GM21737 (cell line): Measurements from ENCODE around the gene ZSCAN10.
"Not testable (repeated sequence)": the region's sequence is repeated elsewhere in the genome, so short reads cannot be mapped to it uniquely, and the experiment has no call there.

Source experiments
- ATAC-seq: cut with Tn5 transposase; IDR thresholded peaks from one replicate; pipeline ENCODE4 v1.9.1; 2021; ENCODE audit warnings: mild to moderate bottlenecking, moderate library complexity; ENCODE audit not compliant: unreplicated experiment

The ZSCAN10 gene

DNA sequence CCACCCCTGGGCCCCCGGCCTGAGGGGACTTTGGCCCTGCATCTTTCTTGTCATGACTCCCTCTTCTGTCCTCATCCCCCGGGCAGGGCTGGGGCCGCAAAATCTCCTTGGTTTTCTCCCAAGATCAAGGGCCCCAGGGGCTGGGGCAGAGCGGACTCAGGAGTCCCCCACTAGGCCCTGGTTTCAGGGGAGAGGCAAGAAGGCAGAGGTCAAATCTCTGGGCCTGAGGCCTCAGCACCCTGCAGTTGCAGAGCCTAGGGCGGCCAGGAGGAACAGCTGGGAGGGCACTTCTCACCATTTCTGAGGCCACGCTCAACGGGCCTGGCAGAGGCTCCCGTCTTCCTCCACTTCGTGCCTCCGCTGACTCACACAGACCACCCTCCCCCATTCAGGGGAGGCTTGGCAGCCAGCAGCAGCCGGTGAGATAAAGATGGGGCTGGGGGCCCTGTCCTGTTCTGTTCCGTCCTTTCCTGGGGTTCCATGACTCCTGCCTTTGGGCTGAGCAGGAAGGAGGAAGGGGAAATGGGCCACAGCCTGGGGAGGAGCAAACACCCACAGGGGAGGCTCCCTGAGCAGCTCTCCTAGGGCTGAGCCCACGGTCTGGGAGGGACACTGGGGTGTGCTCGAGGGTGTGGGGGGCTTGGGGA, 12.4 kb downstream of the ZSCAN10 start:
- no peak for ATAC-seq

DNA sequence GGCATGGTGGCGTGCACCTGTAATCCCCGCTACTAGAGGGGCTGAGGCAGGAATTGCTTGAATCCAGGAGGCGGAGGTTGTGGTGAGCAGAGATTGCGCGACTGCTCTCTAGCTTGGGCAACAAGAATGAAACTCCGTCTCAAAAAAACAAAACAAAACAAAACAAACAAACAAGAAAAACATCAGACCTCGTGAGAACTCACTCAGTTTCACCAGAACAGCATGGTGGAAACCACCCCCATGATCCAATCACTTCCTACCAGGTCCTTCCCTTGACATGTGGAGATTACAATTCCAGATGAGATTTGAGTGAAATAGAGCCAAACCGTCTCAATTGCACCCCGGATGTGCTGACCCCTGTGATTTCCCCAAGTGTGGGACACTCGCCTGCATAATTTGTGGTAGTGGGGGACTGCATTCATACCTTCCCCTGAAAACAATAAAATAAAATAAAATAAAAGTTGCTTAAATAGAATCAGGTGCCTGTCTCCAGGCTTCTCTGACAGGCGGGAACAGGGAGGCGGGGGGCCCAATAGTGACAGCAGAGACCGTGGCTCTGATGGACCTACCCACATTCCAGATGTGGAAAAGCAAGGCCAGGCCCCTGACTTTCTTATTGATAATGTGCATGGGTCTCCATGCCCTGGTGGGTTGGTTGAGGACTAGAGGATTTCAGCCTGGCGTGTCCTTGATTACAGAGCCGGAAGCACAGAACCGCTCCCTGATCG, 13.1 kb downstream of the ZSCAN10 start:
- ATAC-seq, result no peak

DNA sequence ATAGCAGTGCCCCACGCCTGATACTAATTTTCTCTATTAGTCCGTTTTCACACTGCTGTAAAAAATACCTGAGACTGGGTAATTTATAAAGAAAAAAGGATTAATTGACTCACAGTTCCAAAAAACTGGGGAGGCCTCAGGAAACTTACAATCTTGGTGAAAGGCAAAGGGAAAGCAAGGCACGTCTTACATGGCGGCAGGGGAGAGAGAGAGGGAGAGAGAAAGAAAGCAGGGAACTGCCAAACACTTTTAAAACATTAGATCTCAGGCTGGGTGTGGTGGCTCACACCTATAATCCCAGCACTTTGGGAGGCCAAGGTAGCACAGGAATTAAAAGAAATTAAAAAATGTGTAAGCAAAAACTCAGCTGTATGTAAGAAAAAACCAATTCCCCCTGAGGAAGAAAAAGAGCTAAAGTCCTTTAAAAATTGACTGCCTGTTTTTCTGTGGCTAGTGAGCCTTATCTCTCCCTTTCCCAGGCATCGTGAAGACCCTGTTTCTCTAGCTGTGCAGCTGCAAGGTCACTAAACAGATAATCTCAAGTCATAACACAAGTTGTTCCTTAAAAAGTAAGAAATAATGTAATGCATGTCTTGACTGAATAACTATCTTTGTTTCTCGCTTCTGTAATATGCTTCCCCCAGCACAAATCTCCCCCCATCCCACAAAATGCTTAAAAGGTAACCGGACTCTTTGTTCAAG, 14.0 kb downstream of the ZSCAN10 start:
- no peak for ATAC-seq

DNA sequence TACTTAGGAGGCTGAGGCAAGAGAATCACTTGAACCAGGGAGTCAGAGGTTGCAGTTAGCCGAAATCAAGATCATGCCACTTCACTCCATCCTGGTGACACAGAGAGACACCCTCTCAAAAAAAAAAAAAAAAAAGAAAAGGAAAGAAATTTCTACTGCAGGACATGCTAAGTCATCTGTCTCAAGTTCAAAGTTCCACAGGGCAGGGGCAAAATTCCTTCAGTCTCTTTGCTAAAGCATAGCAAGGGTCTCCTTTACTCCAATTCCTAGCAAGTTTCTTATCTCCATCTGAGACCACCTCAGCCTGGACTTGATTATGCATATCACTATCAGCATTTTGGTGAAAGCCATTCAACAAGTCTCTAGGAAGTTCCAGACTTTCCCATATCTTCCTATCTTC, 14.6 kb downstream of the ZSCAN10 start:
- ATAC-seq, result no peak

DNA sequence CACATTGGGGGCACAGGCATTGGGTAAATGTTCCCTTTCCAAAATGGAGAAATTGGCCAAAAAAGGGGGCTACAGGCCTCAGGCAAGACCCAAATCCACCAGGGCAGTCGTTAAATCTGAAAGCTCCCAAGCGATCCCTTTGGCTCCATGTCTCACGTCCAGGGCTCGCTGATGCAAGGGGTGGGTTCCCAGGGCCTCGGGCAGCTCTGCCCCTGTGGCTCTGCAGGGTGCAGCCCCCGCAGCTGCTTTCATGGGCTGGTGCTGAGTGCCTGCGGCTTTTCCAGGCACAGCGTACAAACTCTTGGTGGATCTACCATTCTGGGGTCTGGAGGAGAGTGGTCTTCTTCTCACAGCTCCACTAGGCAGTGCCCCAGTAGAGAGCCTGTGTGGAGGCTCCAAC, 15.7 kb downstream of the ZSCAN10 start:
- not testable (repeated sequence) for ATAC-seq

DNA sequence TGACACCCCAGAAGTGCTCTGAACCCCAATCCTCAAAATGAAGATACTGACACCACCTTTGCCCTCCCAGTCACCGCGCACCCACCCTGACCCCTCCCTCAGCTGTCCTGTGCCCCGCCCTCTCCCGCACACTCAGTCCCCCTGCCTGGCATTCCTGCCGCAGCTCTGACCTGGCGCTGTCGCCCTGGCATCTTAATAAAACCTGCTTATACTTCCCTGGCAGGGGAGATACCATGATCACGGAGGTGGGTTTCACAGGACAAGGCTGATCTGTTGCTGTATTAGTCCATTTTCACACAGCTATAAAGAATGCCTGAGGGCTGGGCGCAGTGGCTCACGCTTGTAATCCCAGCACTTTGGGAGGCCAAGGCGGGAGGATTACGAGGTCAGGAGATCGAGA, 17.1 kb downstream of the ZSCAN10 start:
- not testable (repeated sequence) for ATAC-seq

DNA sequence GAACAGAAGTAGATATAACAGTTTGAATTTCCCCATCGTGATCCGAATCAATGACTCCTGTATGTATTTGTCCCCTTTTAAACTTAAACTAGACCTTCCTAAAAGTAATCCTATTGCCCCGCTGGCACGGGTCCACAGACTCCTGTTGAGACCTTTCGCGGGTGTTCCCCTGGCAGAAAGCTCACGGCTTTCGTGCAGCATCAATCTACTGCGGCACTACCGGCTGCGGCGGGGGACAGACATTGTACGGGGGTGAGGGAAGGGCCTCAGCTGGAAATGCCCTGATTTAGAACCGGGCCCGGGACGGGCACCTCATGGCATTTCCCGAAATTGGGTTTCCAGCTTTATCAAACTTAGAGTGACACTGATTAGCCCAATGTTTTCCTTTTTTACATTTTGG, 19.1 kb downstream of the ZSCAN10 start:
- ATAC-seq, result no peak

DNA sequence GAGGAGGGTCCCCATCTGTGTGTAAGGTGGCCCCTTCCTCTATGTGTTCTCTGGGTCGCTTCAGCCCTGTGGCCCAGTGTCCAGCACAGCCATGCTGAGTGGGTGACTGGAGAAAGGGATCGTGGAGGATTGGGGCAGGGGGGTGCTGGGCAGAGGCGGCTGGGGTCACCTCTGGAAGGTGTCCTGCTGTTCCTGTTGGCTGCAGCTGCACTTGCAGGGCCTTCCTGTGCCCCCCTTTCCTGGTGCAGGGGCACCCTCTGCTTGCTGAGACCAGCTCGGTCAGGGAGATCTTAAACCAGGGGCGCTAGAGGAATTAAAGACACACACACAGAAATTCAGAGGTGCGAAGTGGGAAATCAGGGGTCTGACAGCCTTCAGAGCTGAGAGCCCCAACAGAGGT, 22.5 kb downstream of the ZSCAN10 start:
- no peak for ATAC-seq

DNA sequence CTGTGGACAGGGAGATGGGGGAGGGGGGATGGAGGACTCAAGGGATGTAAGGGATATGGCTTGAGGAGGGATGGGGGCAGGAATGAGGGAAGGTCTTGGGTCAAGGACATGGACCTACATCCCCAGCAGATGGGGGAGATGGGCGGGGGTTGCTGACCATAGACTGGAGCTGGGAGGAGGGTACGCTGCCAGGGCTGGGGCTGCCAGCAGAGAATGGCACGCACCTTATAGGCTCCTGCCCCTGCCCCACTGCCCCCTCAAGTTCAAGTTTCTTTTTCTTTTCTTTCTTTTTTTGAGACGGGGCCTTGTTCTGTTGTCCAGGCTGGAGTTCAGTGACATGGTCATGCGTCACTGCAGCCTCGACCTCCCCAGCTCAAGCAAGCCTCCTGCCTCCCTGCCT, 23.1 kb downstream of the ZSCAN10 start:
- not testable (repeated sequence) for ATAC-seq

DNA sequence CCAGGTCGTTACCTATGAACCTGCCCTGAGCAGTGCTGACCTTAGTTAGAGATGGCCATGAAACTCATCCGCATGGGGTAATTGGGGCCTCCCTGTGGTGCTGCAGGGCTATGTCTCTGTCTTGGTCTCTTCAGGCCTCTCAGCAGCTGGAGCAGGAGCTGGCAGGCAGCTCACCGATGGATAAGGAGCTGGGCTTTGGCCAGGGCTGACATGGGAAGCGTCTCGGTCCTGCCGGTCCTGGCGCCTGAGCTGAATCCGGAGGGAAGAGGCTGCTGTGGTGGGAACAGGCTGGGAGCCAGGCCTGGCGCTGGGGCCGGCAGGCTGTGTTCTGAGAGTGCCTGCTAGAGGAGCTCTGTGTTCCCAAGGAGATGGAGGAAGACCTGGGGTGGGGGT, 23.6 kb downstream of the ZSCAN10 start:
- ATAC-seq, result no peak

DNA sequence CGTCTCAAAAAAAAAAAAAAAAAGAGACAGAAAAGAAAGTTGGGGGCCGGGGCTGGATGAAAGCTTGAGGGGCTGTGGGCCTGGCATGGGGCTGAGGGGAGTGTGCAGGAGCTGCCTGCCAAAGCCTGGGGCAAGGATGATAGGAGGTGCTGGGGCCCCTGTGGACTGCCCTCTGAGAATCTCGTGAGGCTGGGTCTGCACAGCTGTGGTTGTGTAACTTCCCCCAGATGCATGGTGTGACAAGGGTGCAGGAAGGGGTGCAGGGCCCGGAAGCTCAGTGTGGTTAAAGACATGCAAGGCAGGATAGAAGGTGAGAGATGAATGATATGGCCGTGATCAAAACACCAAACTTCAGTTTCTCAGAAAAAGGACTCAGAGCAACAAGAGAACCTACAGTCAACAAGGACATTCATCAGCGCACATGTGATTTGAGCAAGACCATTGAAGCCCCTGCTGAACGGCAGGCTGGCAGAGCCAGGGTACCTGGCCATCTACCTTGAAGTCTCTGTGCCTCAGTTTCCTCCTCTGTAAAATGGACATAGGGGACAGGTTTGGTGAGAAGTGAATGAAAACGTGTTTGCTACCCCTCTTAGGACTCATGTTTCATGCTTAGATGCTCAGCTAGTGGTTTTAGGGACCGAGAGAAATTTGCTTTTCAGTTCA, 24.1 kb downstream of the ZSCAN10 start:
- ATAC-seq, result no peak

DNA sequence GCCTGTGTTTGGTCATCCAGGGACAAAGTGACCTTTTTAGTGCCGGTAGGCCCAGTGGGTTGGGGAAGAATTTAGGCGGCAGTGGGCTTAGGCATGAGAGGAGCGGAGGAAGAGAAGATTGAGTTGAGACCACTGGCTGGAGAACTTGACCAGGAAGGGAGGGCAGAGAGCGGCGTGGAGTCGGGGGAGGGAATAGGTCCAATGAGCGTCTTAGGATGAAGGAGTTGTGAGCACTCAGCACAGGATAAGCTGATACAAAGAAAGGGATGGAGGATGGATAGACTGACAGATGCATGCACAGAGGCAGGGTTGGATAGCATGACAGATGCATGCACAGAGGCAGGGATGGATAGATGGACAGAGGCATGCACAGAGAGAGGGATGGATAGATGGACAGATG, 25.6 kb downstream of the ZSCAN10 start:
- ATAC-seq, result no peak

DNA sequence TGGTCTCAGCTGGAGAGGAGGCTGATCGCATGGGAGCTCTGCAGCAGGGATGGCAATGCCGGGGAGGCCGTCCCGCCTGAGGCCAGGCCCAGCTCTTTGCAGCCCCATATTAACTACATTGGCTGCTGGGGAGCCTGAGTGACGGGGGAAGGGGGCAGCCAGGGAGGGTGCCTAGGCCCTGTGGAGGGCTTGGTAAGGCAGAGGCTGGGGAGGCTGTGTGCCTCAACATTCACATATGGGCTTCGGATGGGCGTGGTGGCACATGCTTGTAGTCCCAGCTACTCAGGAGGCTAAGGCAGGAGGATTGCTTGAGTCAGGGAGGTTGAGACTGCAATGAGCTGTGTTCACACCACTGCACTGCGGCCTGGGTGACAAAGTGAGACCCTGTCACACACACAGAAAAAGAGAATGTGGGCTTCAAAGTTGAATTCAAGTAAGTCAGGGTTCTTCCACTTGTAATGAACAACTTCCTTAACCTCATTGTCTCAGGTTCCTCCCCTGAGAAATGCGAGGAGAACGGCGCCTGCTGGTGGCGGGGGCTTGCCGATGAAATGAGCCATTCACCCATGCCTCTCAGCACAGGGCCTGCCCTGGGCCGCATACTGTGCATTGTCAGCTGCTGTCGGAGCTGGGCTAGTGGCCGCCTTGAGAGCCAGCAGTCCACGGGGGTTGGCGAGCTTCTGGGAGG, 26.4 kb downstream of the ZSCAN10 start:
- ATAC-seq, result not testable (repeated sequence)

DNA sequence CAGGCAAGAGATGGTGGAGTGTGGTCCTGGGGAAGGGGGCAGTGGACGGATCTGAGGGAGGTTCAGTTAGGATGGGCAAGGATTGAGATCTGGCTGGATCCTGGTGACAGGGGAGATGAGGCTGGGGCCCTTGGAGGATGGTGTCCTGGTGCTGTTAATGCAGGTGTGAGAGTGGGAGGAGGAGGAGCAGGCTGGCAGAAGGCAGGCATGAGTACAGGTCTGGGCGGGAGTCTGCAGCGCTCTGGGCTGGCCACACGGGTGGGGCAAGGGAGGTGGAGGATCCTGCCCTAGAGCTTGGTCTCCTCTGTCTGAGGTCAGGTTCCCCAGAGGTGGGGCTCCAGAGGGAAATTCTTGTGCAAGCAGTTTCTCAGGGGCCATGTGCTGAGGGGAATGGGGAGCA, 26.9 kb downstream of the ZSCAN10 start:
- ATAC-seq, result not testable (repeated sequence)

DNA sequence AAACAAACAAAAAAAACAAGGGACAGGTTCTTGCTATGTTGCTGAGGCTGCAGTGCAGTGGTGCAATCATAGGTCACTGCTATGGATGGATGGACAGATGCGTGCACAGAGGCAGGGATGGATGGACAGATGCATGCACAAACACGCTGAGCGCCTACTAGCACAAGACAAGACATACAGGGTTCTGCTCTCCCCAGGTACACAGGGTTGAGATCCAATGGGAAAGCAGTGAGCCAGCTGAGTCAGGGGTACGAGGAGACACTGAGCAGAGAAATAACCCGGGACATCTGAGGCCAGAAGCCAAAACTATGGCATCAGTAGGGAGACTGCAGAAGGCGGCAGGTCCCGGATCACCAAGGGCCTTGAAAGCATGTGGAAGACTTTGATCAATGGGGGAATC, 27.4 kb downstream of the ZSCAN10 start:
- no peak for ATAC-seq

DNA sequence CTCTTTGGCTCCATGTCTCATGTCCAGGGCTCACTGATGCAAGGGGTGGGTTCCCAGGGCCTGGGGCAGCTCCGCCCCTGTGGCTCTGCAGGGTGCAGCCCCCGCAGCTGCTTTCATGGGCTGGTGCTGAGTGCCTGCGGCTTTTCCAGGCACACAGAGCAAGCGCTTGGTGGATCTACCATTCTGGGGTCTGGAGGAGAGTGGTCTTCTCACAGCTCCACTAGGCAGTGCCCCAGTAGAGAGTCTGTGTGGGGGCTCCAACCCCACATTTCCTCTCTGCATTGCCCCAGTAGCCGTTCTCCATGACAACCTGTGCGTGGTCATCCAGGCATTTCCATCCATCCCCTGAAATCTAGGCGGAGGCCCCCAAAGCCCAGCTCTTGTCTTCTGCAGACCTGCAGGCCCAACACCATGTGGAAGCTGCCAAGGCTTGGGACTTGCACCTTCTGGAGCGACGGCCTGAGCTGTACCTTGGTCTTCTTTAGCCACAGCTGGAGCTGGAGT, 28.4 kb downstream of the ZSCAN10 start:
- no peak for ATAC-seq

DNA sequence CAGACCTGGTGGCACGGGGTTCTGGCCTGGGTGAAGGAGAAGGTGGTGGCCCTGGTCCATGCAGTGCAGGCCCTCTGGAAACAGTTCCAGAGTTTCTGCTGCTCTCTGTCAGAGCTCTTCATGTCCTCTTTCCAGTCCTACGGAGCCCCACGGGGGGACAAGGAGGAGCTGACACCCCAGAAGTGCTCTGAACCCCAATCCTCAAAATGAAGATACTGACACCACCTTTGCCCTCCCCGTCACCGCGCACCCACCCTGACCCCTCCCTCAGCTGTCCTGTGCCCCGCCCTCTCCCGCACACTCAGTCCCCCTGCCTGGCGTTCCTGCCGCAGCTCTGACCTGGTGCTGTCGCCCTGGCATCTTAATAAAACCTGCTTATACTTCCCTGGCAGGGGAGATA, 29.9 kb downstream of the ZSCAN10 start:
- not testable (repeated sequence) for ATAC-seq

DNA sequence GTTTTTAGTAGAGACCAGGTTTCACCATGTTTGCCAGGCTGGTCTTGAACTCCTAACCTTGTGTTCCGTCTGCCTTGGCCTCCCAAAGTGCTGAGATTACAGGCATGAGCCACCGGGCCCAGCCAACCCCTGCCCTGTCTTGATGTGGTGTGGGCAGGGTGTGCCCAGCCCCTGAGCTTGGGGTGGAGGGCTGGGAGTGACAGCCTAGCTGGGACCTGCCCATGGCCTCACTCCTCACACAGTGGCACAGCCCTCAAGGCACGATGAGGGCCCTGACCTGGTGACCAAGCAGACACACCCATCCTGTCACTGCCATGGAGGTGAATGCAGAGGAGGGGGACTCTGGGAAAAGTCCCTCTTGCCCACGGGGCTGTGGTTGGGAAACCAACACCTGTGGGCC, 30.6 kb downstream of the ZSCAN10 start:
- no peak for ATAC-seq

DNA sequence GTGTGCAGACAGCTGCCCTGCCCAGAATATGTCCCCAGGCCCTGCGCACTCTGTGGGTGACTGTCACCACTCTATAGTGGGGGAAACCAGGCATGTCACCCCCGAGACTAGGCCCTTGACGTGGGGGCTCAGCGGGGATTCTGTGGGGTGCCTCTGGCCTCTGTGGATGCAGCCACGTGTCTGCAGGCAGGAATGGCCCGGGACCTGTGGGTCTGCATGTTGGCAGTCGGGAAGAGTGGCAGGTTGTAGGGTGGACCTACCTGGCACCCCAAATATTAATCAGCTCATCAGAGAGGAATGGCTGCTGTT, 32.7 kb downstream of the ZSCAN10 start:
- no peak for ATAC-seq

DNA sequence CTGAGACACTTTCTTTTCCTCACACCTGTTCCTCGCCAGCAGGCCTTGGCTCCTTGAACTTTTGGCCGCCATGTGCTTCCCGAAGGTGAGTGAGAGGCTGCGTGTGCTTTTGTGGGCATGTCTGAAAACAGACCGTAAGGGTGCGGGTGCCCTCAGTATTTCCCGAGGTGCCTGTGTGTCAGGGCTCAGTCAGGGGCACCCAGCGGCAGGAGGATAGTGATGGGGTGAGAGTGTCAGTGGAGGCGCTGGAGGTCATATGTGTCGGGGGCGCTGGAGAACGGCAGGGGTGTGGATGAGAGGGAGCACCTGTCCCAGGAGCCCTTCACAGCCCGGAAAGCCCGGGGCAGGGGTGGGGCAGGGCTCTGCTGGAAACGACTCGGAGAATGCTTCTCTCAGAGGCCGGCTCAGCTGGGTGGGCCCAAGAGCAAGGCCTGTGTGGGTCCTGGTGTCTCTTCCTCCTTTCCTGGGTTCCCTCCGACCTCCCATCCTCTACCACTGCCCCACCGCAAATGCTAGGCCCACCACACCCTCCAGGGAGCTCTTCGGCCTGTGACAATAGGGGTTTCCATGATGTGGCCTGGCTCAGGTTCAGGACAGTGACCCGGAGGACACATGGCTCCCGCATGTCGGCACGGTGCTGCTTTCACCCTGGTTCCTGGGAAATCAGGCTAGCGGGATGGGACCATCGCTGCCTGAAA, 33.2 kb downstream of the ZSCAN10 start:
- no peak for ATAC-seq
